Activated CD8-positive, alpha-beta memory T cell treated with anti-CD3 and anti-CD28 coated beads, Interleukin-2, amount 50 U/mL, for 24 hours (primary cell): ENCODE data around the gene AP1M1.
"Not testable (repeated sequence)": the region's sequence is repeated elsewhere in the genome, so short reads cannot be mapped to it uniquely, and the experiment has no call there.

Experiments used
- DNase-seq: peaks from one replicate; pipeline ENCODE4 v3.0.0-alpha.2; 2020; ENCODE audit errors: extremely low read depth

Gene AP1M1

GRCh38 chr19:16197622-16198369 is at the start of gene AP1M1:
Gene AP1M1, plus strand, starts transcription at chr19:16197911. Its CDS starts 116 bp downstream, at chr19:16198027.
- peak; percentile 97 for DNase-seq

GRCh38 chr19:16148443-16149229 is 49.1 kb upstream of the AP1M1 start:
- DNase-seq: no peak

DNA sequence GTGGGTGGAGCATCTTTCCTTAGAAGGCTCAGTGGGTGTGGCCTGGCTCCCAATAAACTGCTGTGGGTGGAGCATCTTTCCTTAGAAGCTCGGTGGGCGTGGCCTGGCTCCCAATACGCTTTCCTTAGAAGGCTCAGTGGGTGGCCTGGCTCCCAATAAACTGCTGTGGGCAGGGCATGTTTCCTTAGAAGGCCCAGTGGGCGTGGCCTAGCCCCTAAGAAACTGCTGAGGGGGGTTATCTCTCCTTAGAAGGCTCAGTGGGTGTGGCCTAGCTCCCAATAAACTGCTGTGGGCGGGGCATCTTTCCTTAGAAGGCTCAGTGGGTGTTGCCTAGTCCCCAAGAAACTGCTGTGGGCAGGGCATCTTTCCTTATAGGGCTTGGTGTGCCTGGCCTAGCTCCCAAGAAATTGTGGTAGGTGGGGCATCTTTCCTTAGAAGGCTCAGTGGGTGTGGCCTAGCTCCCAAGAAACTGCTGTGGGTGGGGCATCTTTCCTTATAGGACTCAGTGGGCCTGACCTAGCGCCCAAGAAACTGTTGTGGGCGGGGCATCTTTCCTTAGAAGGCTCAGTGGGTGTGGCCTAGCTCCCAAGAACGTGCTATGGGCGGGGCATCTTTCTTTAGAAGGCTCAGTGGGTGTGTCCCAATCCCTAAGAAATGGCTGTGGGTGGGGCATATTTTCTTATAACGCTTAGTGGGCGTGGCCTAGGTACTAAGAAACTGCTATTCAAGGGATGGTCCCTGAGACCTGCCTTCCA is 44.0 kb upstream of the AP1M1 start:
- DNase-seq: no peak

DNA sequence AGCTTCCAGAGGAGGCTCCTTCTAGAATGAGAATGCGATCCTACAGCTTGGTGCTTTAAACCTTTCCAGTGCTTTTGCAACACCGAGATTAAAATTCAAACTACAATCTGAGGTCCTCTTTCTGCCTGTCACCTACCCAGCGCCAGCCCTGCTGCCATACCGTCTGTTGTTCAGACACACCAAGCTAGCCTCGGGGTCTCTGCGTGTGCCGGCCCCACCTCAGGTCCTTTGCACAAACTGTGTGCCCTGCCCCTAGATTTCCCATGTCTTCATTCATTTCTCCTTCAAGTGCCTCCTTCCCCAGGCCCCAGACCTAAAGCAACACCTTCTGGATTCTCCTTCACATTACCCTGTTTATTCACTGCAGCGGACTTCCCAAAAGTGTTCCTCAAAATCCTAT is 43.2 kb upstream of the AP1M1 start:
- no peak for DNase-seq

DNA sequence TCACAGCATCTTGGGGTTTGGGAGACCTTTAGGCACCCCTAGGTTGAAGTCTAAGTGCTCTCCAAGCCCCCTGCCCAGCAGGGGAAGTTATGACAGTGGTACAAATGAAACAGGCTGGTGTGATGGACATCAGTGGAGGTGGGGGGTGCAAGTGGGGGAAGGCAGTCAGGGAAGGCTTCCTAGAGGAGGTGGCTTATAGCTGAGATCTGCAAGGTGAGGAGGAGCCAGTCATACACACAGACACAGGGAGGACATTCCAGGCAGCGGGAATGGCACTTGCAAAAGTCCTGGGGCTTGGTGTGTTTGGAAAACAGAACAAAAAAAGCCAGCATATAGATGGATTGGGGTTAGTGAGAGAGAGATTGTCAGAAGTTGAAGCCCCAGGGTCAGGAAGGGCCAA is 42.6 kb upstream of the AP1M1 start:
- no peak for DNase-seq

DNA sequence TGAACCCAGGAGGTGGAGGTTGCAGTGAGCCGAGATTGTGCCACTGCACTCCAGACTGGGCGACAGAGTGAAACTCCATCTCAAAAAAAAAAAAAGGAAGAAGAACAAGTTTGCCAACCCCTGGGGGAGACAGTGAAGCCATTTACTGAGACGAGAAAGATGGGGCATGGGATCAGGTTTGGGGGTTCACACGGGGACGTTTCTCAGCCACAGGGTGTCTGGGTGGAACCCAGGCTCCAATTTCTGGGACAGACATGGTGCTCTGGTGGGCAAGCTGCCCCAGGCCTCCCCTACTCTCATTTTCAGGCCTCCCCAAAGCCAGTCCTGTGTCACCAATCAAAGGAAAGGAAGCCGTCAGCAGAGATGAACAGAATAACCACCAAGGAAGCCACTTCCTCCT is 40.8 kb upstream of the AP1M1 start:
- no peak for DNase-seq

DNA sequence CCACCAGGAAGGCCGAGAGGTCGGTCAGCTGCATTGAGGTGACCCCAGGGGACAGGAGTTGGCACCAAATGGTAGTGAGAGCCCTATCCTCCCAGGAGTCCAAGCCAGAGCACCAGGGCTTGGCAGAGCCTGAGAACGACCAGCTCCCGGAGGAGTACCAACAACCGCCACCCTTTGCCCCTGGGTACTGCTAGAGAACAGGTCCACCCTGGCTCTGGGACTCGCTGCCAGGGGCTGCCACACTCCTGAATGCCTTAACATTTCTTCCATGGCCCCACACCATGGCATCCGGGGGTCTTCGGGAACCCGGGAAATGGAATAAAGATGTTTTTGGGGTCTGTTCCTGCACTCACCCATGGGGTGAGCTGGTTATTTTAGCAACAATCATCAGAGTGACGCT is 40.1 kb upstream of the AP1M1 start:
- no peak for DNase-seq

DNA sequence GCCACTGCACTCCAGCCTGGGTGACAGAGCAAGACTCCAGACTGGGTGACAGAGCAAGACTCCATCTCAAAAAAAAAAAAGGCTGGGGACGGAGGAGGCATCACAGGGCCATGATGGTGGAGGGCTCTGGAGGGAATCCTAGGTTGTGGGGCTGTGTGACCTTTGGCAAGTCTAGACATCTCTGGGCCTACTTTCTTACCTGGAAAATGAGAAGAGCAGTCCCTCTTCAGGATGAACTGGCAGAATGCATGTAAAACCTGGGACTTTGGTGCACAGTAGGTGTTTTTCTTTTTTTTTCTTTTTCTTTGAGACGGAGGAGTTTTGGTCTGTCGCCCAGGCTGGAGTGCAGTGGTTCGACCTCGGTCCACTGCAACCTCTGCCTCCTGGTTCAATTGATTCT is 38.1 kb upstream of the AP1M1 start:
- no peak for DNase-seq

GRCh38 chr19:16160445-16160942 is 37.2 kb upstream of the AP1M1 start:
- DNase-seq: no peak

DNA sequence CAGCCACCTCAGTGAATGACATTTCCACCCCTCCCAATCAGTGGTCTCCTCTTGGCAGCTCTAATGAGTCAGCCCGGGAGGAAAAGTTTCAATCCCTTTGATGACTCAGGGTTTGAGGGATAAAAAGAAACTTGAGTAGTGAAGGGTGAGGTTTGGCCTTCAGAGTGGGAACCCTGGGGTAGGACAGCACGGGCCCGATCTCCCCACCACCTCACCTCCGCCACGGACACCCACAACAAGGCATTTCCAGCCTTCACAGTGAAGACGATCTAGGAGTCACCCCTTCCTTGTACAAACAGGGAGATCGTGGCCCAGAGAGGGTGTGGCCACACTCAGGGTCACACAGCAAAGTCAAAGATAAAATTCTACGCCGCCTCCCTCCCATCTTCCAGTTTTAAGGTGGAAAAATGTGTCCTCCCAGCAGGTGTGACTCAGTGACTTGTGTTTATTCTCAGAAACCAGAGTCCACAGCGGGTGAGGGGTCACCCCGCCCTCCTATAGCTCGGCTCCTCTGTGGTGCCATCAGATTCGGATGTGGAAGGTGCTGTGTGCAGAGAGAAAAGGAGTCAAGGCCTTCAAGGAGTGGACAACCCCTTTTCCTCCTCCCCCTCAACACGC is 36.7 kb upstream of the AP1M1 start:
- no peak for DNase-seq

DNA sequence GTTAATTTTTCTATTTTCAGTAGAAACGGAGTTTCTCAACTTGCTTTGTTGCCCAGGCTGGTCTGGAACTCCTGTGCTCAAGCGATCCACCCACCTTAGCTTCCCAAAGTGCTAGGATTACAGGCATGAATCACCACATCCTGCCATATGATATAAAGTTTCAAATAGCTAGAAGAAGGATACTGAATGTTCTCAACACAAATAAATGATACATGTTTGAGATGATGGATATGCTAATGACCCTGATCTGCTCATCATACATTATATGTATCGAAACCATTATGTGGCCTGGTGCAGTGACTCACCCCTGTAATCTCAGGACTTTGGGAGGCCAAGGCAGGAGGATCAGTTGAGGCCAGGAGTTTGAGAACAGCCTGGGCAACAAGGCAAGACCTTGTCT is 35.9 kb upstream of the AP1M1 start:
- no peak for DNase-seq

- DNase-seq: no peak
Observed at GRCh38 chr19:16164222-16164890, 33.4 kb upstream of the AP1M1 start.

DNA sequence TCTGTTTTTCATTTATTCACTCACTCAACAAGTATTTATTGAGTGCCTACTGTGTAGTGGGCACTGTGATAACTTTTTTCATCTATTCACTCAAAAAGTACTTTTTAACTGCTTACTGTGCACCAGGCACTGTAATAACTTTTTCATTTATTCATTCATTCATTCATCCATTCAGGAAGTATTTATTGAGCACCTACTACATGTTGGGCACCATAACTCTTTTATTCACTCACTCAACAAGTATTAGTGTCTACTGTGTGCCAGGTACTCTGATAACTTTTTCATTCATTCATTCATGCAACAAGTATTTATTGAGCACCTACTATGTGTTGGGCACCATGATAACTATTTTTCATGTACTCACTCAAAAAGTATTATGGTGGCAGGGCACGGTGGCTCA is 31.3 kb upstream of the AP1M1 start:
- DNase-seq: no peak

DNA sequence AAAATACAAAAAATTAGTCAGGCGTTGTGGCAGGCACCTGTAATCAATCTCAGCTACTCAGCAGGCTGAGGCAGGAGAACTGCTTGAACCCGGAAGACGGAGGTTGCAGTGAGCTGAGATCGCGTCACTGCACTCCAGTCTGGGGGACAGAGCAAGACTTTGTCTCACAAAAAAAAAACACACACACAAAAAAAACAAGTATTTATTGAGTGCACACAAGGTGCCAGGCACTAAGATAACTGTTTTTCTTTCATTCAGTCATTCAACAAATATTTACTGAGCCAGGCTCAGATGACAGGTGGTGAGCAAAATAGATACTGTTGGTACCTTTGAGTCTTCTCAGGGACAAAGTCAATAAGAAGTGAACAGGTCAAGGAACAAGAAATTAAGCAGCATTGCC is 30.7 kb upstream of the AP1M1 start:
- DNase-seq: no peak

DNA sequence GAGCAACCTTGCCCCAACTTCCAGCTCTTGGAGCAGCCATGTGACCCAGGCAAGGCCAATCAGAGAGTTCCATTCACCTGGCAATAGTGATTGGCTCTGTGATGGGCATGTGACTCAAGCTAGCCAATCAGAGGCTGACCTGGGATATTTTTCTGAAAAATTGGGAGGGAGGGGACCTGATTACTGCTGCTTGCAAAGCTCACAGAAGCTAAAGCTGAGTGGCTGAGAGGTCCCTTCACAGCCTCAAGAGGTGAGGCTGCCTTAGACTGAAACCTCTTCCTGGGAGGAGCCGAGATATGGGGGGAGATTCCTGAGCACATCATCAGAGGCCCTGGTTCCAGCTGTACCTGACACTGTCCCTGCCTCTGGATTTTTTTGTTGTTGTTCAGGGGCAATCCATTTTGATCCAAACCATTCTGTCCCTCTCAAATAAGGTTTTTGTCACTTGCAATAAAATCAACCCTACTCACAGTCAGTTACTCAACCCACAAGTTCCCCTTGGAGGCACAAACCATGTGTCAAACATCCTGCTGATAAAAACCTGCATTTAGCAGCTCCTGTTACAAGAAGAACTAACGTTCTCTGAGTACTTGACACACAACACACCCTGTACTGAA is 29.1 kb upstream of the AP1M1 start:
- no peak for DNase-seq

DNA sequence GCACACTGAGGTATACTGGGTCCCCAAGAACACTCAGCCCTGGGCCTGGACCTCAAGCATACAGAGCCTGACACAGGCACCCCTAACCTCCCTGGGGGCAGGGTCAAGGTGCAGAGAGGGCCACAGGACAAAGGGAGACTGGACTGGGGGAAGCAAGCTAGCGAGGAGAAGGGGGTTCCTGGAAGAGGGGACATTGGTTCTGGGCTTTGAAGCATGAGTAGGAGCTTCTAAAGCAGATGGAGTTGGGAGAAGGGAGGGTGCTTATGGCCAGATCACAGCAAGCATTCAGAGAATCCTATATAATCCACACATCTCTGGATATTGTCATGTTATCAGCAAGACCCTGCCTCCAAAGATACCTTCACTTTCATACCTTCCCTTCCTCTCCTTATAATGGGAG is 27.6 kb upstream of the AP1M1 start:
- no peak for DNase-seq

DNA sequence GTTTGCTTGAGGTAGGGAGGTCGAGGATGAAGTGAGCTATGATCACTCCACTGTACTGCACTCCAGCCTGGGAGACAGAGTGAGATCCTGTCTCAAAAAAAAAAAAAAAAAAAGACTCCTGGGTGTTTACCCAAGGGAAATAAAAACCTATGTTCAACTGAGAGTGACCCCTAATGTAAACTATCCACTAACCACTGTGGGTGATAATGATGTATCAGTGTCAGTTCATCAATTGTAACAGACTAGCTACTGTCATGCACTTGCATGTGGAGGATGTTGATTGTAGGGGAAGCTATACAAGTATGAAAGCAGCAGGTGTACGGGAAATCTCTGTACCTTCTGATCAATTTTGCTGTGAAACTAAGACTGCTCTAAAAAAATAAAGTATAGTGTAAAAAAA is 21.8 kb upstream of the AP1M1 start:
- no peak for DNase-seq

DNA sequence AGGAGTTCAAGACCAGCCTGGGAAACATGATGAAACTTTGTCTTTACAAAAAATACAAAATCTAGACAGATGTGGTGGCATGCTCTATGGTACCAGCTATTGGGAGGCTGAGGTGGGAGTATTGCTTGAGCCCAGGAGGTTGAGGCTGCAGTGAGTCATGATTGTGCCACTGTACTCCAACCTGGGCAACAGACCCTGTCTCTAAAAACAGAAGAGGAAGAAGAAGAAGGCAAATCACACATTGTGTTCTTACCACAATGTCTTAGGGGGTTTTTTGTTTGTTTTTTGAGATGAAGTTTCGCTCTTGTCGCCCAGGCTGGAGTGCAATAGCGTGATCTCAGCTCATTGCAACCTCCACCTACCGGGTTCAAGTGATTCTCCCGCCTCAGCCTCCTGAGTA is 18.8 kb upstream of the AP1M1 start:
- DNase-seq: not testable (repeated sequence)

- no peak for DNase-seq
Observed at GRCh38 chr19:16180611-16181010, 17.1 kb upstream of the AP1M1 start.

DNA sequence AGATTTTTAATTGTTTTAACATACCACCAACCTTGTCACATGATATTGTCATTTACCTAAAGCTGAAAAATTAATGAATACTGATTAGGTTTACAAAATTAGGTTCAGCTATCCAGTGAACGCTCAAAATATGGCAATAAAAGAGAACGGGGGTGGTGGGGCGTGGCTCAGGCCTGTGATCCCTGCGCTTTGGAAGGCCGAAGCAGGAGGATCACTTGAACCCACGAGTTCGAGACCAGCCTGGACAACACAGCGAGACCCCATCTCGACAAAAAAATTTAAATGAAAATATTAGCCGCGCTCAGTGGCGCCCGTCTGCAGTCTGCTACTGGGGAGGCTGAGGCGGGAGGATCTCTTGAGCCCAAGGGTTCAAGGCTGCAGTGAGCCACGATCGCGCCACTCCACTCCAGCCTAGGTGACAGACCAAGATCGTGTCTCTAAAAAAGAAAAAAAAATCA is 13.0 kb upstream of the AP1M1 start:
- DNase-seq: no peak
